HG02759 (cell line): ENCODE results near the gene BACE1-AS.

Experiments
- ATAC-seq: cut with Tn5 transposase; IDR thresholded peaks from one replicate; pipeline ENCODE4 v1.9.1; 2021; ENCODE audit warnings: mild to moderate bottlenecking, moderate library complexity; ENCODE audit not compliant: unreplicated experiment

The BACE1-AS gene

GRCh38 chr11:117289795-117290194 lies 1.4 kb upstream of the BACE1-AS start:
- ATAC-seq: no peak

DNA sequence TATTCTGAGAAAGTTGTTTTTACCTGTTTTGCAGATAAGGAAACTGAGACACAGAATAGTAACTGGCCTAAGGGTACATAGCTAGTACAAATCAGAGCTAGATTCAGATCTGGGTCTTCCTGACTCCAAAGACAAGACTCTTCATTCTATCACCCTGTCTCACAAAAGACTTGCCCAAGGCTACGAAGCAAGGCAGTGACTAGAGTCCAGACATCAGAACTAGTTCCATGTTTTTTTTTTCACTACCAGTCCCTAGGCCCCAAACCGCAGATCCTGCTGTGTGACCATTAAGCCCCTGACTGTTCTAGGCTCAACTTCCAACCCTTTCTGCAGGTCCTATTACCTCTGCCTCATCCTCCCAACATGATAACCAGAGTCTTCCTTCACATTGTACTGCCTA lies 1.5 kb downstream of the BACE1-AS start:
- ATAC-seq: no peak

DNA sequence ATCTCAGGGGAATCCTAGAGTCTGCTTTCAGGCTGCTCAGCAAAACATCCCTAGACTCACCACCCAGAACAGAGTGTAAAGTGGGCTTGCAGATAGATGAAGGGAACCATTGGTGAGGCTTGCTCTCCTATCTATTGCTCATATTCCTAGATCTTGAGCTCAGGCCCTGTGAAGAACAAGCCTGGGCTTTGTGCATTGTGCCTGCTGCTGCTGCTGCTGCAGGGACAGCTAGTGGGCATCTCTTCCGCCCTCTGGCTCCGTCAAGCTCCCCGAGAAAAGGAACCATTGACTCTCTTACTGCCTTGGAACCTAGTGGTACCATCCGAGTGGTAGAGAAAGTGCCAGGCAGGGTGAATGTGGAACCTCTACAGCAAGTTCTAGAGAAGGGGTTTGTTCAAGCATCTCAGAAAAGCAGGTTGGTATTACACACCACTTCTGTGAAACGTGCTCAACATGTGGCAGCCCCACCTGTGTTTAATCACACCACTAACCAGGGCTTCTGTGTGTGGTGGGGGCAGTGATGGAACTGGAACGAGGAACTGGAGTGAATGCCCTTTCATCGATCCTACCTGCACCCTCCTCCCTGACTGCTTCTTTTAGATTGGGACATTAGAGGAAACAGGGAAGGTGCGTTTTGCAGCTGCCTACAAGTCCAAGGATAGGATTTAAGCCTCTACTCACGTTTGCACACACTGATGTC lies 4.4 kb downstream of the BACE1-AS start:
- ATAC-seq: no peak

DNA sequence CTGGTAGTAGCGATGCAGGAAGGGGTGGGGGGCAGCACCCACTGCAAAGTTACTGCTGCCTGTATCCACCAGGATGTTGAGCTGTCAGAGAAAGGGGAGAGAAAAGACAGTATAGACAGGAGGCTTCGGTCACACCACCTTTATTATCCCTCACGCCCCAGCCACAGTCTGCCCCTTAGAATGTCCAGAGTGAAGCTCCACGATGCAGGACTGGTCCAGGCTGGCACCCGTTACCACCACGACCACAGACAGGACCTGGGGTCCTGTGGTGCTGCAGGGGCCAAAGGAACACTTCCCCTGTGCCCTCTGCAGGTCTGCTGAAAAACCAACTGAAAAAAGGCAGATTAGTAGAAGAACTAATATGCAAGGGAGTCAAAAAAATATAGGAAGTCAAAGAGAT lies 5.7 kb downstream of the BACE1-AS start:
- no peak for ATAC-seq

DNA sequence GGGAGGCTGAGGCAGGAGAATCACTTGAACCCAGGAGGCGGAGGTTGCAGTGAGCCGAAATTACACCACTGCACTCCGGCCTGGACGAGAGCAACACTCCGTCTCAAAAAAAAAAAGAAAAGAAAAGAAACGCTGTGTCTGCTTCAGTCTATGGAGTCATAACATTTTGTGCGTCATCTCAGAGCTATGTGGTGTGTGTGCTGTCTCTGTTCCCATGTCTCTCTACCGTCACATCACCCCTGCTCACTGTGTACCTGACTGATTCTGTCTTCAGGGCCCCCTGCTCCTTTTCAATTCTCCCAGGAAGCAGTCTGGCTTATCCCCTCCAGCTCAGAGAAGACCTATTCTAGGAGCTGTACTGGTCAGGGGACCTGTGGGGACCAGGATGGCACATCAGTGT lies 7.0 kb downstream of the BACE1-AS start:
- no peak for ATAC-seq

DNA sequence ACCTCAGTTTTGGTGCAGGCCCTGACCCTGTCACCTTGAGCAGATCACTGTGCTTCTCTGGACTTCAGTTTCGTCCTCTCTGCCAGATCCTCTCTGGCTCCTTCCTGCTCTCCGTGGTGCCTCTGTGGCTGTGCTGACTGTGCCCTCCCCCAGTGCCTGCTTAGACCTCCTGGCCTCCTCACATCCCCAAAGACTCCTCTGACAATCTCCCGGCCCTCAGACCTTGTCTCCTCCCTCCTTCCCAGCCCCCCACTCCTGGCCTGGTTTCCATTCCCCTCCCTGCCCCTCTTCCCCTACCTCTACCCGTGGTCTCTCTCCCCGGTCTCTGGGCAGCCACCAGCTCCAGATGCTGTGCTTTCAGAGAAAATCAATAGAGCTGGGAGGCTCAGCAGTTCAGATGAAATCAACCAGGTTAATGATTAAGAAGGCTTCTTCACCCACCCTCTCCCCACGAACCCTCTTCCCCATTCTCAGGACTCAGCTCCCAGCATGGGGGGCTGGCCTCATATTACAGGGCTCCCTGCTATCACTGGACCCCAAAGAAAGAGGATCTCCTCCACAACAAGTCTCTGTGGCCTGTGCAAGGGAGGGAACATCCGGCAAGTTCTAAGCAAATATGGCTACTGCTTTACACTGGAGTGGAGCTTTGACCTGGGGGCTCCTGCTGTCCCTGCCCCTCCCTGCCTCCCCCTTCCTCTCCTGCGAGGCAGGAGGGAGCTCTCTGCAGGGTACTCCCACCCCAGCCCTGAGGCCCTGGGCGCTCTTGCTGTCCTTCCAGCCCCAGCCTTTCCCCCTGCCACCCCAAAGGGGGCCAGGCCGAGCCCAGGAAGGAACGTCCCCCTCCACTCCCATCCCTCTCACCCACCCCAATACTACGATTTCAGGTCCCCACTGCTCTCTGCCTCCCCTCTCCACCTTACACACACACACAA lies 8.5 kb downstream of the BACE1-AS start:
- no peak for ATAC-seq

- no peak for ATAC-seq
Observed at GRCh38 chr11:117300283-117300663, 9.1 kb downstream of the BACE1-AS start.

- ATAC-seq: no peak
Observed at GRCh38 chr11:117300773-117301172, 9.6 kb downstream of the BACE1-AS start.

DNA sequence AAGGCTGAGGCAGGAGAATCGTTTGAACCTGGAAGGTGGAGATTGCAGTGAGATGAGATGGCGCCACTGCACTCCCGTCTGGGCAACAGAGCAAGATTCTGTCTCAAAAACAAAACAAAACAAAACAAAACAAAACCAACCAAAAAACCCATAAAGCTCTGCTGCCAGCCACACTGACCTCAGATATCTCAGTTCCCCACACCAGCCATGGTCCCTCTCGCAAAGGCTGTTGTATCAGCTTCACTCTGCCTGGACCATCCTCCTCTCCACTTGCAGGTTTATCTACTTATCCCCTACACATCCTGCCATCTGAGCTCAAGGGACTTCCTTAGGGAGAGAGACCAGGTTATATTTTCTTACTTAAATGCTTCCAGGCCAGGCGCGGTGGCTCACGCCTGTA lies 11.1 kb downstream of the BACE1-AS start:
- no peak for ATAC-seq

DNA sequence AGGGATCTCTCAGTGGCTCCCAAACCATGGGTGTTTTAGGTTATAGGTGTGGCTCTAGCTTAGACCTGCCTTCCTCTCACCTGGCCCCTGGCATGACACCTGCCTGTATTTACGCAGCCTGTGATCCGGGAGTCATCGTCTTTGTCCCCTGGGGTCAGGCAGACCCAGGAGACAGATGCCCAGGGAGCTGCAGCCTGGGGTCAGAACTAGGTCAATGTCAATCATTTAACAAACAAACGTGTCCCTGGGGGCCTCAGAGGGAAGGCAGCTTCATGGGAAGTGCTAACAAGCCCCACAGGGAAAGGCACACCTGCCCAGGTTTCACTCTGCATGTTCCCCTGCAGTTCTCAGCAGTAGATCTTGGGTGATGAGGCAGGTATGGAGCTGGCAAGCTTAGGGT lies 12.0 kb downstream of the BACE1-AS start:
- no peak for ATAC-seq

DNA sequence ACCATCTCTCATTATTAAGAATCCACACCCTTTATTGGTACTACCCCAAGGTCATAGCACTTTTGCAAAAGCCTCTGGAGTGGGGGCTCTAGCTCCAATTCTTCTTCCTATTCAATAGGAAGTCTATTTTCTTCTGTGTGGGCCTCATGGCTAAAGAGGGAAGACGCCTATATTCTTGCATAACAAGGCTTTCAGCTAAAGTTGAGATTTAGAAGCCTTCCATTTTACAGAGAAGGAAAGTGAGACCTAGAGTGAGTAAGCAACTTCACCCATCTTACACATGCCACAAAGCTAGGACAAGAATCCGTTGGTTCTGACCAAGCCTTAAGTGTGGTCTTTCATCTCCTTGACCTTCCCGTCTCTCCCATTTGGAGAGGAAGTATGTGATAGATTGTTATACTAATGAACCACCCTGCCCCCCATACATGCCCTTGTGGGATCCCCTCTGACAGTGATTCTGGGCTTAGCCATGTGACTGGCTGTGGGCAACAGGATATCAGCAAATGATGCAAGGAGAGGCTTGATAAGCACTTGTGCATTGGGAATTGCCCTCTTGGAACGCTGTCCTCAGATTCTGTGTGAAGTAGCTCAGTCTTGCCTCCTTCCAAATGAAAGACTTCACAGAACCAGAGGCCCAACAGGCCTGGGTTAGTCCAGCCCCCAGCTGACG lies 12.6 kb downstream of the BACE1-AS start:
- no peak for ATAC-seq

- no peak for ATAC-seq
Observed at GRCh38 chr11:117305145-117305544, 14.0 kb downstream of the BACE1-AS start.

GRCh38 chr11:117309310-117309709 lies 18.2 kb downstream of the BACE1-AS start:
- no peak for ATAC-seq

- no peak for ATAC-seq
Observed at GRCh38 chr11:117313091-117313490, 21.9 kb downstream of the BACE1-AS start.

- no peak for ATAC-seq
Observed at GRCh38 chr11:117313828-117314768, 23.0 kb downstream of the BACE1-AS start.

- no peak for ATAC-seq
Observed at GRCh38 chr11:117314840-117315239, 23.7 kb downstream of the BACE1-AS start.

DNA sequence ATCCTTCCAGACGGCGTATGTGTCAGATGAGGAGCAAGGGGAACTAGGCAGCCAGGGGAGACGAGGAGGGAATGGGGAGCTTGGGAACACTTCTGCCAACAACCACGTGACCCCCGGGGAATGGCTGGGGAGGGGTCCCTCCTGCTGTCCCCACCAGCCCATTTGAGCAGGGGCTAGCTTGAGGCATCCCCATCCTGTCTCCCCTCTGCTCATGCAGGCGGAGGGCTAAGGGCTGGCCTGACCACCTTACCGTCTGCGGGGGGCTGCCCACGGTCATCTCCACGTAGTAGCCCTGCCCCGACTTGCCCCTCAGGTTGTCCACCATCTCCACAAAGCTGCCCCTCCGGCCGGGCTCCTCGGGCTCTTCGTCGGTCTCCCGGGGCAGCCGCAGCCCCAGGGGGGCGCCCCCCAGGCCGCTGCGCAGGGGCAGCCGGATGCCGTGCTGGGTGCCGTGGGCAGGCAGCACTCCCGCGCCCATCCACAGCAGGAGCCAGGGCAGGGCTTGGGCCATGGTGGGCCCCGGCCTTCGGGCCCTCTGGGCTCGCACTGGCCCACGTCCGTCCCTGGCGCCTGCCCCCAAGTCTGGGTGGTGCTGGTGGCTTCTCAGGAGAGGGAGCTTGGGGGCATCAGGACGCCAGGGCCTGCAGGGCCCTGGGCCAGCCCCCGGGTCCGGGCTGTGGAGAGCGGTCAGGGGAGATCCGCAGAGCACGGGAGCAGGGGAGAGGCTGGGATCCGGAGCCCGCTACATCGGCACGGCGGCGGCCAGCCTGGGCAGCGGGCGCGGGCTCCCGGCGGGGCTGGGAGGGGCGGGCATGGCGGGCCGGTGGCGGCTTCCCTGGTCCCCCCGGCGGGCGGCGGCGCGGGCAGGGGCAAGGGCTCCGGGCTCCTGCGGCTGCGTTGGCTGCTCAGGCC lies 24.4 kb downstream of the BACE1-AS start:
- ATAC-seq: no peak

DNA sequence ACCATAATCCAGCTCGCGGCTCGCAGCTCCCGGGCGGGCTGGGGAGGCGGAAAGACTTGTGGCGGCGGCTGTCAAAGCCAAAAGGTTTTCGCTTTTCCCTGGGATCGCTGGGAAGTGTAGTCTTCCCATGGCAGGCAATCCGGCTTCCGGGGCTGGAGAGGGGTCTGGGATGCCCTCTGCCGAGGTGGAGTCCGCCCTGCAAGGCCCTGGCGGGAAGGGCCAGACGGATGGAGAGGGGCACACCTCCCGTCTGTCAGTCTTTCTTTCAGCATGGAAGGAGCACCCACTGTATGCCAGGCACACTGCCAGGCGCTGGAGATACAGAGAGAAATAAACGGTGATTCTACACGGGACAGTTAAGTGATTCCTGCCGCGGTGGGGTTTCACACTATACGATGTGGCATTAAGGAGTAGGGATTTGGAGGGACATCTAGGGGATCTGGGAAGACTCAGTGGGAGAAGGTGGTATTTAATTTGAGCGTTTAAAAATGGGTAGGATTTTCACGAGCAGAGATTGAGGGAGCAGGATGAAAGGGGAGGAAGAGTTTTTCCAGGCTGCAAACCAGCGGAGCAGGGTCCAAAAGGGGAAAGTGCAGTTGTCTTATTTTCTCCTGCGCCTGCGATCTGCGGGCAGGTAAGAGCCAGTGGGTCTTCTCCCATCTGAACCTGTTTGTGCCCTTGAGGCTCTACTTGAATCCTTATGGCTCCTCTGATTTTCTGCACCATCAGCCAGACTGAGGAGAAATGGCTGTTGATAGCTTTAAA lies 25.2 kb downstream of the BACE1-AS start, which contains the start of gene BACE1:
BACE1 (minus strand) TSS at position 60 of the 765 bp plus-strand sequence. CDS start 461 bp downstream, outside the sequence.
- ATAC-seq: no peak

DNA sequence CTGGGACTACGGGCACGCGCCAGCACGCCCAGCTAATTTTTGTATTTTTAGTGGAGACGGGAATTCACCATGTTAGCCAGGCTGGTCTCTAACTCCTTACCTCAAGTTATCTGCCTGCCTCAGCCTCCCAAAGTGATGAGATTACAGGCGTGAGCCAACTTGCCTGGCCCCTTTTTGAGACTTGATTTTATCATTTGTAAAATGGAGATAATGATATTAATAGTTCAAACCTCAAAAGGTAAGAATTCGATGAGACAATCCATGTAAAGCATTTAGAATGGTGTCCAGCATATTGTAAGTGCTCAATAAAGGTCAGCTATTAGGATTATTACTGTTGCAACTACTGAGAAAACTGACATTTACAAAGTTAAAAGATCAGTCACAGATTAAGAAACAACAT lies 27.6 kb downstream of the BACE1-AS start:
- ATAC-seq: no peak
